ENCODE measurements around the gene ZBTB47.

Gene ZBTB47

GRCh38 chr3:42666577-42666998 is 13.1 kb downstream of the ZBTB47 start:
- DNase-seq: no peak

GRCh38 chr3:42667096-42667522 is 13.6 kb downstream of the ZBTB47 start:
- DNase-seq: no peak

- DNase-seq: peak; percentile 93
Observed at GRCh38 chr3:42667523-42668412, 14.3 kb downstream of the ZBTB47 start.

- DNase-seq: no peak
Observed at GRCh38 chr3:42668413-42668760, 14.9 kb downstream of the ZBTB47 start.

- DNase-seq: no peak
Observed at GRCh38 chr3:42668793-42669217, 15.3 kb downstream of the ZBTB47 start.

GRCh38 chr3:42670051-42670576 is 16.6 kb downstream of the ZBTB47 start:
- DNase-seq: no peak

GRCh38 chr3:42670670-42671069 is 17.2 kb downstream of the ZBTB47 start:
- DNase-seq: no peak

GRCh38 chr3:42672515-42672914 is 19.0 kb downstream of the ZBTB47 start:
- no peak for DNase-seq

GRCh38 chr3:42673082-42673481 is 19.6 kb downstream of the ZBTB47 start:
- DNase-seq: no peak

- peak; percentile 61 for DNase-seq
Observed at GRCh38 chr3:42674146-42674545, 20.6 kb downstream of the ZBTB47 start.

GRCh38 chr3:42675909-42676308 is 22.4 kb downstream of the ZBTB47 start:
- DNase-seq: no peak

- no peak for DNase-seq
Observed at GRCh38 chr3:42678447-42678846, 24.9 kb downstream of the ZBTB47 start.

- DNase-seq: no peak
Observed at GRCh38 chr3:42680271-42680670, 26.8 kb downstream of the ZBTB47 start.

- DNase-seq: no peak
Observed at GRCh38 chr3:42680806-42681205, 27.3 kb downstream of the ZBTB47 start.

- no peak for DNase-seq
Observed at GRCh38 chr3:42681361-42682038, 28.0 kb downstream of the ZBTB47 start.

GRCh38 chr3:42682301-42683070 is 29.0 kb downstream of the ZBTB47 start:
- no peak for DNase-seq

GRCh38 chr3:42683875-42684598 is 30.5 kb downstream of the ZBTB47 start:
- DNase-seq: no peak

GRCh38 chr3:42684632-42685362 is 31.3 kb downstream of the ZBTB47 start:
- no peak for DNase-seq

- DNase-seq: no peak
Observed at GRCh38 chr3:42685363-42685881, 31.9 kb downstream of the ZBTB47 start, which contains the start of gene KLHL40. TSS of gene KLHL40 (plus strand) at chr3:42685537. CDS start at chr3:42685619, 82 bp downstream.

GRCh38 chr3:42685891-42686820 is 32.7 kb downstream of the ZBTB47 start:
- DNase-seq: no peak
